ENCODE results near the gene LTC4S. TPM values are rescaled to one million over a fixed set of nuclear protein-coding genes. Genes with fewer than 3 reads are reported as not detected.
A peak's percentile ranks its signal among the peaks of the same experiment; 100 is the strongest.

The LTC4S gene
- total RNA-seq, 1 experiment from 2014 or later = 2.6 TPM

GRCh38 chr5:179820483-179821297, 26.9 kb downstream of the LTC4S start, which contains the start of gene SQSTM1 (continued):
- no peak for TF ChIP-seq E2F1 (CRISPR knock-in tag; IDR thresholded peaks at IDR 0.05)
- 0 out of 2 replicates have a peak, but pooled peaks have one; percentile 8 for TF ChIP-seq ZNF263 (CRISPR knock-in tag; IDR thresholded peaks at IDR 0.05; ENCODE audit: low read depth)
- TF ChIP-seq TP53 (CRISPR knock-in tag; IDR thresholded peaks at IDR 0.05) = peak; percentile 76; the same call in 1 of the 2 replicates
- 0 out of 2 replicates have a peak, but pooled peaks have one; percentile 32 for TF ChIP-seq ZMAT4 (CRISPR knock-in tag; IDR thresholded peaks at IDR 0.05)
- TF ChIP-seq ZNF121 (CRISPR knock-in tag; IDR thresholded peaks at IDR 0.05) = no peak
- TF ChIP-seq ZBTB21 (CRISPR knock-in tag; IDR thresholded peaks at IDR 0.05; ENCODE audit: borderline replicate concordance) = 0 out of 2 replicates have a peak, but pooled peaks have one; percentile 62
- peak; percentile 71 for TF ChIP-seq GABPB1 (CRISPR knock-in tag; IDR thresholded peaks at IDR 0.05)
- TF ChIP-seq TEAD1 (CRISPR knock-in tag; IDR thresholded peaks at IDR 0.05) = peak; percentile 28; the same call in 1 of the 2 replicates
- peak; percentile 51; the same call in 1 of the 2 replicates for TF ChIP-seq USF1 (CRISPR knock-in tag; IDR thresholded peaks at IDR 0.05)
- TF ChIP-seq JUN (CRISPR knock-in tag; IDR thresholded peaks at IDR 0.05) = no peak; the same call in 1 of the 2 replicates
- TF ChIP-seq FOXK1 (CRISPR knock-in tag; IDR thresholded peaks at IDR 0.05) = peak; percentile 55; the same call in 1 of the 2 replicates
- TF ChIP-seq NR3C1 (CRISPR knock-in tag; conservative IDR thresholded peaks at IDR 0.05; ENCODE audit: low read depth) = peak; percentile 82; the same call in 1 of the 2 replicates
- 0 out of 2 replicates have a peak, but pooled peaks have one; percentile 58 for TF ChIP-seq ESRRA (CRISPR knock-in tag; IDR thresholded peaks at IDR 0.05; ENCODE audit: borderline replicate concordance)
- TF ChIP-seq FOXP4 (CRISPR knock-in tag; IDR thresholded peaks at IDR 0.05) = peak; percentile 52
- TF ChIP-seq CBFB (CRISPR knock-in tag; IDR thresholded peaks at IDR 0.05; ENCODE audit: low read depth) = 0 out of 2 replicates have a peak, but pooled peaks have one; percentile 67
- peak; percentile 64; the same call in 1 of the 2 replicates for TF ChIP-seq IRF1 (CRISPR knock-in tag; IDR thresholded peaks at IDR 0.05)
- TF ChIP-seq ZNF416 (CRISPR knock-in tag; IDR thresholded peaks at IDR 0.05) = no peak
- peak; percentile 77 for TF ChIP-seq SP1 (CRISPR knock-in tag; conservative IDR thresholded peaks at IDR 0.05)

- no peaks in the 10 kb centered on the region for H3K9me3 Mint-ChIP-seq
- peak; percentile 76 for DNase-seq (ENCODE audit: low spot score)
- ChIA-PET CTCF (interaction anchor here (0.5 to 2.5 kb wide), 6 partner anchors 10 to 77 kb away, joined by 3 to 20 read pairs (median 4); no protein-coding TSS in a partner anchor), POLR2A (interaction anchor here (0.9 to 1.7 kb wide), 2 partner anchors 15 to 24 kb away, joined by 3 to 4 read pairs; partner anchors contain the start of gene MGAT4B)
- H3K4me3 Mint-ChIP-seq = peak overlapping the region; percentile 87
- peaks cover 32% of the 10 kb centered on the region for H3K36me3 Mint-ChIP-seq
- peaks cover 33% of the 10 kb centered on the region for H3K4me1 Mint-ChIP-seq
- H3K27me3 Mint-ChIP-seq (ENCODE audit: low read depth) = peaks cover 12% of the 10 kb centered on the region
- ATAC-seq = peak; percentile 68
- peak overlapping the region; percentile 63; the same call in 1 of the 2 replicates for H3K27ac Mint-ChIP-seq
- TF ChIP-seq ZNF138 (CRISPR knock-in tag; conservative IDR thresholded peaks at IDR 0.05) (no peak), SOX15 (CRISPR knock-in tag; IDR thresholded peaks at IDR 0.05) (no peak), ATF1 (CRISPR knock-in tag; IDR thresholded peaks at IDR 0.05) (0 out of 2 replicates have a peak, but pooled peaks have one; percentile 8), ETV6 (CRISPR knock-in tag; IDR thresholded peaks at IDR 0.05) (0 out of 2 replicates have a peak, but pooled peaks have one; percentile 45), KAT7 (CRISPR knock-in tag; IDR thresholded peaks at IDR 0.05; ENCODE audit: borderline replicate concordance) (0 out of 2 replicates have a peak, but pooled peaks have one; percentile 55), FOXK1 (CRISPR knock-in tag; IDR thresholded peaks at IDR 0.05) (peak; percentile 83), ZNF423 (CRISPR knock-in tag; IDR thresholded peaks at IDR 0.05) (peak; percentile 0; the same call in 1 of the 2 replicates)
Measured at GRCh38 chr5:179821298-179822058, 27.7 kb downstream of the LTC4S start.
